ENCODE data around the gene GGTLC2.
"Not testable (repeated sequence)": the region's sequence is repeated elsewhere in the genome, so short reads cannot be mapped to it uniquely, and the experiment has no call there.

GGTLC2 gene

DNA sequence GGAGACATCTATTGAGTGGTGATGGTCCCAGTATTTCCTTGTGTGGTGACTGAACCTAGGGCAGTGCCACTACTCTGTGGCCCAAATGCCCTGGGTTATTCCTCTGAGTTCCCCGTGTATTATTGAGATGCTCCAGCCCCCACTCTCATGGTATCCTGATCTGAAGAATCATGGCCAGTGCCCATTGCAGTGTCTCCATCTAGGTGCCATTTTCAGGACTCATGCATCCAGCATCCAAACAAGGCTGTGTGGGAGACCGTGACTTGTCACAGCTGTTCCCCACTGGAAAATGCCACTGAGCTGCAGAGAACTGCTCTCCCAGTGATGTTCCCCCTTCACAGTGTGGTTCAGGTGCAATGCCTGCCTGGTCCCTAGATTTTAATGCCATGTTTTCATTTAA is 24.7 kb downstream of the GGTLC2 start:
- no peak for DNase-seq (ENCODE audit: low read depth)

DNA sequence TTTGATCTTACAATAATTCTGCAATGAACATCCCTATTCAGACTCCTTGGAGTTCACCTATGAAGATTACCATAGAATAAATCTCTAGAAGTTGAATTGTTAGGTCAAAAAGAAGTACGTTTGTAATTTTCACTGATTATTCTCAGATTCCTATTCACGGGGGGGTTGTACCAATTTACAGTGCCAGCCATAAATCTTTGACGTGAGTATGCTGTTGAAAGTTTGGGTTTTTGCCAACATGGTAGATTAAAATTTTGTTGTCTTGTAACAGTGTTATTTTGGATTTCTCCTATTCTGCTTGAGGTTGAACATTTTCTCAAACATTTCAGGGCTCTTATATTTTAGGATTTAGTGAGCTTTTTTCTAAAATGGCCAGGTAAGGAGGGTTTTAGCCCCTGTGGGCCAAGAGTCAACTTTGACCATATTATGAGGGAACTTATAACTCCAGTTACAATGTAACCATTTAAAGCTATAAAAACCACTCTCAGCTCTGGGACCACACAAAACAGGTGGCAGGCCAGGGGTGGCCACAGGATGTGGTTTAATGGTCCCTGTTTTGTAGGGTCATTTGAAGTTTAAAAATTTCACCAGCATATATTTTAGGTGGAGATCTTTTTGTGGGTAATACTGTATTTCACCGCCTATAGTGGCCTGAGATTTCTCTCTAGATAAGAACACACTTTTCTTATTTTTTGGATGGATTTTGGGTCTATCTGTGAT is 25.8 kb downstream of the GGTLC2 start:
- no peak for DNase-seq (ENCODE audit: low read depth)

DNA sequence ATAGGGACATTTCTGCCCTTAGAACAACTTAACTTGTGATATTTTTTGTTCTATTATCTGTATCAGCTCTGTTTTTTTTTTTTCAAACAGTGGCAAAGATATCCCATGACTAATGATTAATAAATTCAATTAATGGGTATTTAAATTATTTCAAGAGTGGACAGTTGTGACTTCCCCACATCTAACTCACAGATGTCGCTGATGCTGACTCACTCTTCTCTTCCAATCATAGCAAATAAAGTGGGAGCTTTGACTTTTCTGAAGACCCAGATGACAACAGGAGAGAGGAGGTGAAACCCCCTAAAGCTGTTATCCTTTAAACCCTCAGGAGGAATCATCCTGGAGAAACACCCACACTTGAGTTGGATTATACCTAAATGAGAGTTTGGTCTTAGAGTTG is 27.1 kb downstream of the GGTLC2 start:
- no peak for DNase-seq (ENCODE audit: low read depth)

DNA sequence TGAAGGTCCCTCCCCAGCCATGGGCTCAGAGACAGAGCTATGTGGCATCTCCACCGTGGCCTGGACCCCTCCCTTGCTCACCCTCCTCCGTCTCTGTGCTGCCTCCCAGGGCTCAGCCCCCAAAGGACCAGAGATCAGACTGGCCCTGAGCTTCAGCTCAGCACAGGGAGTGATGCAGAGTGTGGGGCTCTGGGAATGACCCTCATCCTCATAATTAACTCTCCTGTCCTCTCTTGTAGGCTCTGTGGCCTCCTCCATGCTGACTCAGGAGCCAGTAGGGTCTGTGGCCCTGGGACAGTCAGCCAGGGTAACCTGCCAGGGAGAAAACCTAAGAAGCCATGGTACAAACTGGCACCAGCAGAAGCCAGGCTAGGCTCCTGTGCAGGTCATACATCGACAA is 28.7 kb downstream of the GGTLC2 start:
- DNase-seq (ENCODE audit: low read depth) = no peak

DNA sequence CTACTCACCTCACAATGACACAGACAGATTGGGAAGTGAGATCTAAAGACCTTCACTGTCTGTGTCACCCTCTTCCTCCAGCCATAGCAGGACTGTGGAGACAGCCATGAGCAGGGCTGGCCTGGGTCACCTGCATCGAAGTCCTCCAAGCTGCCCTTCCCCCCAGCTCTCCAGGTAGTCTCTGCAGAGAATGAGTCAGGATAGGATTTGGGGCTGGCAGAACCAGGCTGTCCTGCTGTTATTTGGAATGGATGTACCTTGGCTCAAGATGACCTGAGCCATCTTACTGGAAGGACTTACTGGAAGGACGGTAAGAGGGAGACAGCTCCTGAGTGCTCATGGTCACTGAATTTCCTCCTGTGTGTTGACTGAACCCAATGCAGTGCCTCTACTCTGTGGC is 29.2 kb downstream of the GGTLC2 start:
- DNase-seq (ENCODE audit: low read depth) = no peak

DNA sequence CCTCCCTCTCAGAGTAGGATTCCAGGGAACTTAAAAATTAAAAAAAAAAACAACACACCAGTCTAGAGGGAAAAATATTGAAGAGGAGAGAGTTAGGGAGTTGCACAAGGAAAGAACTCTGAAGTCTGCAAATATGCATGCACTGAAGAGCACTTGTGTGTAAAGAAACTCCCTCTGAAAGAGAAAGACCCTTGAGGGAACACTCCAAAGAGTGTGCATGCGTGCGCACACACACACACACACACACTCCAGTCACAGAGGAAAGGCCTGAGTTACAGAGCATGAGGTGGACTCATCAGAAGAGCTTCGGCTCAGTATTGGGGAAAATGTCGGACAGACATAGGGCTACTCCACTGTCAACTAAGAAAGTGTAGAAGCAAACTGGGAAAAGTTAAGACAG is 30.1 kb downstream of the GGTLC2 start:
- DNase-seq (ENCODE audit: low read depth) = no peak

DNA sequence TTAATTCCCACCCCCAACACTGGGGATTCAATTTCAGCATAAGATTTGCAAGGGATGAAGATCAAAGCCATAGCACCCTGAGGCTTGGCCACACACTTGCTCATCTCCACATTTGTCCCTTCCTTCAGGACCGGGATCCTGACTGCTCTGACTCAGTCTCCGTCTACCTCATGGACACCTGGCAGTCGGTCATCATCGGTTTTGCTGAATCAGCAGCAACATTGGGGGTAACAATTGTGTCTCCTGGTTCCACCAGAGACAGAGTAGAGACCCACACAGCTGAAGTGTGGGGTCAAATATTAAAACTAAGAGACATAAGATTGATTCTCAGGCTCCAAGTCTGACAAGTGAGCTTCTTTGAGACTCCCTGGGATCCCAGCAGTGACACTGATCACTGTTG is 34.6 kb downstream of the GGTLC2 start:
- DNase-seq (ENCODE audit: low read depth) = no peak

DNA sequence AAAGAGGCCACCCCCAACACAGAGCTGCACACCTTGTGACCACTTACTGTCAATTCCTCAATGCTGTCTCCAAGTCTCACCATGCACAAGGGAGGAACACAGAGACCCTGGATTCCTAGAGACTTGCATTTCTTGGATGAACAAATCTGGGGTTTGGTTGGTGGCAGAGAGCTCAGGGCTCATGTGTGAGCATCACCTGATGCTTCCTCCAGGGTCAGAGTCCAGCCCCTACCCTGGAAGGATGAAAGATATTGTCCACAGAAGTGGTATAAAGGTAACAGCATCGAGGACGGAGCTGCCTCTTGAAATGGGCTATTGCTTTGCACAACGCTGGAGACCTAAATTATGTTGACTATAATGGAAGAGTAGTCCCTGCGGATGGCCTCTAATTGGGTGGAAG is 36.0 kb downstream of the GGTLC2 start:
- DNase-seq (ENCODE audit: low read depth) = no peak

DNA sequence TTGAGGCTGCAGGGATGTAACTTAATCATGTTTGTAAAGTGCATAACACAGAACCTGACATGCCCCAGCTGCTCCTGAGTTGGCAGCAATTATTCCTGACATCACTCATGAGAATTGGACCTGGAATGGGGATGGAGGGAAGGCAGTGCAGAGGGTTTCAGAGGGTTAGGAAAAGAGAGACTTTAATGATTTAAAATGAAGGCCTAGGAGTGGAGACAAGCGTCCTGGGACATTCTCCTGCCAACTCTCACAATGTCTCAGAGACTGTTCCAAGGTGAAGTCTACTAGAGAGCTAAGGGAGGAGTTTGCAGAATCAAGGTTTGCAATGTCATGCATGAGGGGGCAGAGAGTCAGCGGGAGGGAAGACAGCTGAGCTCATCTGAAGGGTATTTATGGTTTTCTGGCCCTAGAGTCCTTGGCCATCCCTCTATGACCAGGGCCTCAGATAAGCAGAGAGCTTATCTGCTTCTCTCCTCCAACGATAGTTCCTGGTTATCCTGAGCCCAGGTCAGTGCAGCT is 36.9 kb downstream of the GGTLC2 start:
- no peak for DNase-seq (ENCODE audit: low read depth)

DNA sequence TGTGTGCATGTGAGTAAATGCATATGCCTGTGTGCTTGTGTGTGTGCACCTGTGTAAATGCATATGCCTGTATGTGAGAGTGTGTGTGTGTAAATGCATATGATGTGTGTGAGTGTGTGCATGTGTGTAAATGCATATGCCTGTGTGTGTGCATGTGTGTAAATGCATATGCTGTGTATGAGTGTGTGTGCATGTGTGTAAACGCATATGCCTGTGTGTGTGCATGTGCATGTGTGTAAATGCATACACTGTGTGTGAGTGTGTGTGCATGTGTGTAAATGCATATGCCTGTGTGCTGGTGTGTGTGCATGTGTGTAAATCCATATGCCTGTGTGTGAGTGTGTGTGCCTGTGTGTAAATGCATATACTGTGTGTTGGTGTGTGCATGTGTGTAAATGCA is 37.8 kb downstream of the GGTLC2 start:
- no peak for DNase-seq (ENCODE audit: low read depth)

DNA sequence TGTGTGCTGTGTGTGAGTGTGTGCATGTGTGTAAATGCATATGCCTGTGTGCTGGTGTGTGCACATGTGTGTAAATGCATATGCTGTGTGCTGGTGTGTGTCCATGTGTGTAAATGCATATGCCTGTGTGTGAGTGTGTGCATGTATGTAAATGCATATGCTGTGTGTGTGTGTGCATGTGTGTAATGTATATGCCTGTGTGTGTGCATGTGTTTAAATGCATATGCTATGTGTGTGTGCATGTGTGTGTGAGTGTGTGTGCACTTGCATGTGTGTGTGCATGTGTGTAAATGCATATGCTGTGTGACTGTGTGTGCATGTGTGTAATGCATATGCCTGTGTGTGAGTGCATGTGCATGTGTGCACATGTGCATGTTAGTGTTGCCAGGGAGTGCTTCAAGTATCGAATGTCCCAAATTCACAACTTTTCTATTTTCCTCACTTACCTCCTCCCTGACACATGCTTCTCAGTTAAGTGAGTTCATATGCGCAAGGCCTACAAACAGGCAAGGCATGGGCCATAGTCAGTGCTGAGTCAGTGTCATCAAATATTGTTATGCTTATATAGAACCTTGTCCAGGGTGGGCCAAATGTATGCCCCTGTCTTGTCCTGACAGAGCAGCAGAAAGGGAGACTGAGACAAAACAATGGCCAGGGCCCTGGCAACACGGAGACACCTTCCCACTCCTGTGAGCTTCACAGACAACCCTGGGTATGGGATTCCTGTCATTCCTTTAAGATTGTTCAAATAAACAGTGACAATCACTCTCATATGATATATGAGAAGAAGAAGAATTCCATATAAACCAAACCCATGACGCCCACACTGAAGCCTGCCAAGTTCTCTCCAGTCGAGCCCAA is 38.6 kb downstream of the GGTLC2 start:
- DNase-seq (ENCODE audit: low read depth) = no peak

DNA sequence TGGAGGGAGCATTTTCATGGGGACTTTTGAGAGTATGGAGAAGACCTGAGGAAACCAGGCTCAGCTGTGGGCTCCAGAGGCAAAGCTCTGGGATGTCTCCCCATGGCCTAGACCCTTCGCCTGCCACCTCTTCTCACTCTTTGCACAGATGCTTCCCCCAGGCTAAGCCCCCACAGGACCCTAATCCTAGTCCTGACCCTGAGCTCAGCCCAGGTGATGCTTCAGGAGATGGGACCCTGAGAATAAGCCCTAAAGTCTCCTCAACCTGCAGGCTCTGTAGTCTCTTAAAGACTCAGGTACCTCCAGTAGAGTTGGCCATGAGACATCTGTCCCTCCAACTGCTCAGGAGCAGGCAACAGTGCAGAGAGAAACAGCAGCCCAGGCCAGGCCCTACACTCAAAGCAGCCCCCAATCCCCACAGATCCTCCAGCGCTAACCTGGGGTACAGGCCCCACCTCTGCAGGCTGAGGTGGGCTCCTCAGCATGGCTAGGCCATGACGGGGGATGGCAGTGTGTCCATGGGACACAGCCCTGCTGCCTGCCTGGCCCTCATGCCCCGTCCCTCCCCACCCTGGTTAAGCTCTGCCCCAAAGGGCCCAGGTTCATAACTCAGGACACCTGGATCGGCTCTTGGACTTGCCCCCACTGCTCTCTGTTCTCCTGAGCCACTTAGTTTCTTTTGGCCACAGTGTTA is 39.4 kb downstream of the GGTLC2 start:
- no peak for DNase-seq (ENCODE audit: low read depth)

DNA sequence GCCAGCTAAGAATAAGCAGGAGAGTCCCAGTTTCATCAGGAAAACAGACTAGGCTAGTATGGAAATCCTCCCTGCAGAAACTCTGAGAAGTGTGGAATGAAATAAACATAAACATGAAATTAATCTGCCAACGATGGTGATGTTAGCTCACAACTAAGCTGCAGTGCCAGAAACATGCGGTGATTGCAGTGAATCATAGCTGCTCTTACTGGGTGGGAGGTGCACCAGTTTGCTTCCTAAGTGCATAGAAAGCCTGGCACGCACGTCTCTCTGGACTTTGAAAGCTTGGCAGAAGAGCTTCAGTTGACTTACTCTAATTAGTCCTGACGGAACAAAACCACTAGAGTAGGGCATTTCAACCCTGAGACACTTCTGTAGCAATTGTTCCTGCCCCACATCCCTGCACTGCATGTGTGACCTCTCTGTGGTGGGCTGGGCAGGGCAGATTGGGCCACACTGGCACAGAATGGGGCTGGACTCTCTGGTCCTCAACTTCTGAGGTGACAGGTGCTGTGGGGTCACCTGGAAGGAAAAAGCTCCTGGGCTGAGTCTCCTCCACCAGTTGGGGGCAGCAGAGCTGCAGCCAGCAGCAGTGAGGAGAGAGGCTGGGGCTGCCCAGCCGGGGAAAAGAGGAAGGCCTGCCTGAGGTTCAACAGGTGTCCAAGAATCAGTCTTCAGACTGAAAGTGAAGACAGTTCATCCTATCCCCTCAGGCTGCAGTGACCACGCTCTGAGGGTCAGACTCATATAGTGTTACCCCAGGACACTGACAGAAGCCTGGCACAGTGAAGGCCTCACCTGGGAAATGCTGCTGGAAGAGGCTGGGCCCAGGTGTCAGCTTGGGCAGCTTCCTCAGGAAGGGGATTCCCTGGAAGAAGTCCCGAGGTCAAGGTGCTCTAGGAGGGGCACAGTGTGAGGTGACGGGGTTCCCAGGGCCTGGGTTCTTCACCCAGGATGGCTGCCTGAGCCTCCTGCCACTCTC is 40.5 kb downstream of the GGTLC2 start:
- DNase-seq (ENCODE audit: low read depth) = no peak

DNA sequence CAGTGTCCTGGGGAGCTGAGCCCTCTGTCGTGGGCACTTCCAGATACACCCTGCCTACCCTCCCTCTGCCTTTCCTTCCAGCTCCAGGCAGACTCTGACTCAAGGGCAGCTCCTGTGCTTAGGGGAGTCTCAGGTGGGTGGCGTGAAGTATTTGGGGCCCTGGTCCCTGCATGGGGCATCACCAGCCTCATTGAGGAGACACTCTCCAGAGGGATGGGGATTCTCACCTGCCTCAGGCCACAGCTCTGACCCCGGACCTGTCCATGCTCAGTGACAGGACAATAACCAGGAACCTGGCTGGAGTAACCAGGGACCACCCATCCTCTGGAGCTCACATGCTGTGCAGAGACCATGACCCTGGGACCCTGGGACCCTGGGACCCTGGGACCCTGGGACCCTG is 41.2 kb downstream of the GGTLC2 start:
- no peak for DNase-seq (ENCODE audit: low read depth)

DNA sequence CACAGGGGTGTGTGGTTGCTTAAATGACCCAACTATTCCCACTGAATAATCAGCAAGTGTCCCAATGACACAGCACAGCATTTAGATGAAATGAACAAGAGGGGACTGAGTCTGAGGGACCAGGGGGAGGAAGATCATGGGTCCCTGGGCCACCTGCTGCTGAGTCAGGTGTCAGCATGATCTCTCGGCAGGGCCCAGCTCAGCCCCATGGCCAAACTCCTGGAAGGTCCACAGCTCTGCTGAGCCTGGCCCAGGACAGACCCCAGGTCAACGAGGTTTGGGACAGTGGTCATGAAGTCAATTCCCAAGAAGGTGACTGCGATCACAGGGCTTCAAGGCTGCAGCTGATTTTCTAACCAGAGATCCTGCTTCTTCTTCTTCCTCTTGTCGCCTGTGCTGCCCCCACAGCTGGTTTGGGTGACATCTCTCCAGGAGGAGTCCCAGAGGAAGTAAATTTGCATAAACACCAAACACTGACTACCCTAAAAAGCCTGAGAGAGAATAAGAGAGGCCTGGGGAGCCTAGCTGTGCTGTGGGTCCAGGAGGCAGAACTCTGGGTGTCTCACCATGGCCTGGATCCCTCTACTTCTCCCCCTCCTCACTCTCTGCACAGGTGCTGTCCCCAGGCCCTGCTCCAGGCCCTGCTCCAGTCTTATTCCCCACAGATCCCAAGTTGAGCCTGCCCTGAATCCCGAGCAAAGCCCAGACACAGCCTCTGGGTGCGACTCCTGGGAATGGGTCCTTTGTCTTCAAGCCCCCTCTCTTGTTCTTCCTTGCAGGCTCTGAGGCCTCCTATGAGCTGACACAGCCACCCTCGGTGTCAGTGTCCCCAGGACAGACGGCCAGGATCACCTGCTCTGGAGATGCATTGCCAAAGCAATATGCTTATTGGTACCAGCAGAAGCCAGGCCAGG is 42.0 kb downstream of the GGTLC2 start:
- DNase-seq (ENCODE audit: low read depth) = not testable (repeated sequence)

DNA sequence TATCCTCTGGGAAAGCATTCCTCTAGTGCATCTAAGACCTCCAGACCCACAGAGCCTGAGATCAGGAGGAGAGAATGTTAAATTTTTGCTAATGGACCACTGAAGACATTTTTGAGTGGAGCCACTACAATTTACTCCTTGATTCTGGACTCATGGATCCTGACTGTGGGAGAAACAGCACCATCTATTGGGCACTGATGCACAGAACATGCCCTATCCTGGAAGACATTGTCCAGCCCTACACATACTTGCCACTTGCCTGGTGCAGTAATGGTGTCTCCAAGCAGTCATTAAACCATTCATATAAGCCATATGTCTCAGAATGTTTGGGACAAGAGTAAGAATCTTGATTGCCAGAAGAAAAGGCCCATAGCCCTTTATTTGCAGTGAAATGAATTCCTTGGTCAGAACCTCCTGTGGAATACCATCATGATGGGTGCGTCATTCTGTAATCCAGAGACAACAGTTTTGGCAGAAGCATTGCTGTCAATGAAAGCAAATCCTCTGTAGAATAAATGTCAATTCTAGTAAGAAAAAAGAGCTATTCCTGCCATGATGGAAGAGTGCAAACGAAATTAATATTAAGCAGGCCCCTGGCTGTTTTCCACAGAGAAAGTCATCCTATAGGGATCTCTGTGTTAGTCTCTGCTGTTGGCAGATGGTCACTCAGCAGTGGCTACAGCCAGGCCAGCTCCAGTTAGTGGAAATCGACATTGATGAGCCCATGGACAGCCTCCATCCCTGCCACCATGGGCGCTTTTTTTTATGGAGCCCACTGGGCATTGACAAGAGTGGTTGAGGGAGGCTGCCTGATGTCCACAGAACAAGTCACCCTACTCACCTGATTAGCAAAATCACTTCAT is 43.5 kb downstream of the GGTLC2 start:
- DNase-seq (ENCODE audit: low read depth) = no peak

DNA sequence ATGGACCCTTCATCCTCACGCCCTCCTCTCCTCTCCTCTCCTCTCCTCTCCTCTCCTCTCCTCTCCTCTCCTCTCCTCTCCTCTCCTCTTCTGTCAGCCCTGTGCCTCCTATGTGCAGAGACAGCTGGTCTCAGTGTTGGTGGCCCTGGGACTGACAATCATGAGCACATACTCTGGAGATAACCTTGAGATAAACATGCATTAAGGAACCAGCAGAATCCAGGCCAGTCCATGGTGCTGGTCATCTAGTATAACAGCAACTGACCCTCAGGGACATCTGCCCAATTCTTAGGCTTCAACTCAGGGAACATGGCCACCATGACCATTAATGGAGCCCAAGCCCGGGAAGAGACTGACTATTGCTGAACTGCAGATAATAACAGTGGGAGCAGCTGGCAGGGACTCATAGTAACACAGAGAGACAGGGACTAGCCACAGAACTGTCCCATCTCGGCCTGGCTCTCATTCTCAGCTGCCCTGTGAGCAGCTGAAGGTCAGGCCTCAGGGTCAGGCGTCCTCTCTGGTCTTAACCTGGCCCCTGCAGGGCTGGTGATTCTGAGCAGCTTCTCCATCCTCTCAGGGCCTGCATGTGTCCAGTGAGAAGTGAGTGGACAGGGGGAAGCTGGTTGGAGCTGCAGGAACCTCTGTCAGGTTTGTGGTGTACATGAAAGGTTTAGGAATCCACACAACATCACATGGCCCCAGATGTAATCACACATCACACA is 45.4 kb downstream of the GGTLC2 start:
- DNase-seq (ENCODE audit: low read depth) = no peak

DNA sequence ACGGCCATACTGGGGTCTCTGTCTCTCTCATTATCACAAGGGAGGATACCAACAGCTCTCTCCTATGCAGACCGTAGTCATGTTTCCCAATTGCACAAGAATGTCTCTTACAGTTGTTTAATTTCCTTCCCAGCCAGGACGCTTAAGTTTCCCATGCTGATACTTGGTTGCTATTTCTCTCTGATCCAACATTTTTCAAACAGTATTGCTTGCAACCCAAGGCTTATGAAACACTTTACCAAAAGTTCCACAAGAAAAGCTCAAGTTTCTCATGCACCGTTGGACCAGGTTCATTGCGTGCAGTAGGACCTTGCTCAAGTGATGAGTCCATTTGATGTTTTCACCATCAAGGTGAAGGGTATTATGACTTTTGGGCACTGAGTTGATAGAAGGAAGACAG is 46.6 kb downstream of the GGTLC2 start:
- DNase-seq (ENCODE audit: low read depth) = no peak

Data from HS-27A (cell line).